Measurements from ENCODE around the gene EXOSC5. TPM values are rescaled to one million over a fixed set of nuclear protein-coding genes. Genes with fewer than 3 reads are reported as not detected.

Gene EXOSC5
- total RNA-seq, 4 donors from 2014 or later: 11.4 to 16.0 (median 14.2) TPM

DNA sequence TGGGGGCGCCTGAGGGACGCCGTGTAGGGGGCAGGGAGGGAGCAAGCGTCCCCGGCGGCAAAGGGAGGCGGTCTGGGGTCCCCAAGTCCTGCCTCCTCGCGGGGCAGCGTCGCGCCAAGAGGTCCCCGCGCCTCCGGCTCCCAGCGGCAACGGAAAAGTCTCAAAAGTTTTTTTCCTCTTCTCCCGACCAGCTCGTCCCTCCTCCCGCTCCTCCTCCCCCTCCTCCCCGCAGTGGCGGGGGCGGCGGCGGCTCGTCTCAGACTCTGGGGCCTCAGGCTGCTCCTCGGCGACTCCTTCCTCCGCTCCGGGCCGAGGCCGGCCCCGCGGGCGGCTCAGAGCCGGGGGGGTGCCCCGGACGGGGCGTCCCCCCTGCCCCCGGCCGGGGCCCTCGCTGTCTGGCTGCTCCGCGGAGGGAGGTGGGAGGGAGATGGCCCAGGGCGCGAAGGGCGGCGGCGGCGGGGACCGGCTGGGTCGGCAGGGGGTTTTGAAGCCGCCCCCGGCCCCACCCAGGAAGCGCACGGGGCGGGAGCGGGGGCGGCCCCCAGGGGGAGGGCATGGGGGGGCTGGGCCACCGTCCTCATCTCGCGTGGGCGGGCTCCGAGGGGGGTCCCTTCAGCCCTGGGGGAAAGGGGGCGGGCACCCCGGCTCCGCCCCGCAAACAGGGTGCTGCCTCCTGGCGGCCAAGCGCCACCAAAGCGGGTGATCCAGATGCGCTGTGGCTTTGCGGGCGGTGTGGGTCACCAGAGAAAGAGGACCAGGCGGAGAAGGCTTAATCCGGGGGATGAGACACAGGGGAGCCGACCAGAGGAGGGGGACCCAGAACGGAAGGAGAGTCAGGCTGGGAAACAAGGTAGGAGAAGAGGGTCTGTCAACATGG lies 43.5 kb downstream of the EXOSC5 start, which contains the start of gene TGFB1:
Gene TGFB1 (minus strand): TSS at position 457 of the 877 bp plus-strand sequence. CDS start 878 bp downstream, outside the sequence.
- Histone ChIP-seq H3K27ac (peak within 1 kb of the TSS; percentile 59 to 90 (median 89)), H3K4me3 (peak within 1 kb of the TSS; percentile 75 to 92), H3K4me1 (peaks cover 0 to 63% (median 6%) of the 10 kb centered on the region in 3 donors), H3K27me3 (no peaks in the 10 kb centered on the region), H3K36me3 (no peaks in the 10 kb centered on the region), H3K9me3 (no peaks in the 10 kb centered on the region)
- peak; percentile 84 for ATAC-seq
- 0 to 1% methylated on average over 12 to 15 of the region's 78 CpGs for WGBS, 2 donors (ENCODE audit: low coverage in 1 of 2)
- TF ChIP-seq POLR2A (IDR thresholded peaks at IDR 0.05): peak; percentile 51 to 71
- peak; percentile 52 for TF ChIP-seq POLR2AphosphoS5 (IDR thresholded peaks at IDR 0.05)
- TF ChIP-seq, protein P1, sequence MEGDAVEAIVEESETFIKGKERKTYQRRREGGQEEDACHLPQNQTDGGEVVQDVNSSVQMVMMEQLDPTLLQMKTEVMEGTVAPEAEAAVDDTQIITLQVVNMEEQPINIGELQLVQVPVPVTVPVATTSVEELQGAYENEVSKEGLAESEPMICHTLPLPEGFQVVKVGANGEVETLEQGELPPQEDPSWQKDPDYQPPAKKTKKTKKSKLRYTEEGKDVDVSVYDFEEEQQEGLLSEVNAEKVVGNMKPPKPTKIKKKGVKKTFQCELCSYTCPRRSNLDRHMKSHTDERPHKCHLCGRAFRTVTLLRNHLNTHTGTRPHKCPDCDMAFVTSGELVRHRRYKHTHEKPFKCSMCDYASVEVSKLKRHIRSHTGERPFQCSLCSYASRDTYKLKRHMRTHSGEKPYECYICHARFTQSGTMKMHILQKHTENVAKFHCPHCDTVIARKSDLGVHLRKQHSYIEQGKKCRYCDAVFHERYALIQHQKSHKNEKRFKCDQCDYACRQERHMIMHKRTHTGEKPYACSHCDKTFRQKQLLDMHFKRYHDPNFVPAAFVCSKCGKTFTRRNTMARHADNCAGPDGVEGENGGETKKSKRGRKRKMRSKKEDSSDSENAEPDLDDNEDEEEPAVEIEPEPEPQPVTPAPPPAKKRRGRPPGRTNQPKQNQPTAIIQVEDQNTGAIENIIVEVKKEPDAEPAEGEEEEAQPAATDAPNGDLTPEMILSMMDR (IDR thresholded peaks at IDR 0.05): peak in 3 of 4 experiments; percentile 85 to 98 (median 89)
- no peak for TF ChIP-seq EP300 (IDR thresholded peaks at IDR 0.05)

DNA sequence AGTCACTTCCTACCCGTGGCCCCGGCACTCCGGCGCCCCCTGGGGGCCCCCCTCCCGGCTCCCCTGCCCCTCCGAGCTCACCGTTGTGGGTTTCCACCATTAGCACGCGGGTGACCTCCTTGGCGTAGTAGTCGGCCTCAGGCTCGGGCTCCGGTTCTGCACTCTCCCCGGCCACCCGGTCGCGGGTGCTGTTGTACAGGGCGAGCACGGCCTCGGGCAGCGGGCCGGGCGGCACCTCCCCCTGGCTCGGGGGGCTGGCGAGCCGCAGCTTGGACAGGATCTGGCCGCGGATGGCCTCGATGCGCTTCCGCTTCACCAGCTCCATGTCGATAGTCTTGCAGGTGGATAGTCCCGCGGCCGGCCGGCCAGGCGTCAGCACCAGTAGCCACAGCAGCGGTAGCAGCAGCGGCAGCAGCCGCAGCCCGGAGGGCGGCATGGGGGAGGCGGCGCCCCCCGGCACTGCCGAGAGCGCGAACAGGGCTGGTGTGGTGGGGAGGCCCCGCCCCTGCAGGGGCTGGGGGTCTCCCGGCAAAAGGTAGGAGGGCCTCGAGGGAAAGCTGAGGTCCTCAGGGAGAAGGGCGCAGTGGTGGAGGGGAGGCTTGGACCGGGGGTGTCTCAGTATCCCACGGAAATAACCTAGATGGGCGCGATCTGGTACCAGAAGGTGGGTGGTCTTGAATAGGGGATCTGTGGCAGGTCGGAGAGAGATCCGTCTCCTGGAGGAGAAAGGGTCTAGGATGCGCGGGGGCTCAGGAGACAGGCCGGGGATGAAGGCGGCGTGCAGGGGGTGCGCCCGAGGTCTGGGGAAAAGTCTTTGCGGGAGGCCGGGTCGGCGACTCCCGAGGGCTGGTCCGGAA lies 44.3 kb downstream of the EXOSC5 start:
- peak overlapping the region; percentile 75 to 92 for H3K4me3 ChIP-seq
- H3K9me3 ChIP-seq: no peaks in the 10 kb centered on the region
- peaks cover 0 to 7% of the 10 kb centered on the region in 2 donors for H3K36me3 ChIP-seq
- H3K27me3 ChIP-seq: no peaks in the 10 kb centered on the region
- H3K27ac ChIP-seq: peak overlapping the region; percentile 59 to 90 (median 89)
- TF ChIP-seq EP300 (IDR thresholded peaks at IDR 0.05): no peak
- TF ChIP-seq, protein P1 (IDR thresholded peaks at IDR 0.05): peak in 2 of 4 experiments; percentile 33 to 62
- ATAC-seq: peak; percentile 5
- 2% methylated on average over 11 to 23 of the region's 71 CpGs for WGBS, 2 donors (ENCODE audit: low coverage in 1 of 2)
- H3K4me1 ChIP-seq: peaks cover 0 to 63% (median 6%) of the 10 kb centered on the region in 3 donors

DNA sequence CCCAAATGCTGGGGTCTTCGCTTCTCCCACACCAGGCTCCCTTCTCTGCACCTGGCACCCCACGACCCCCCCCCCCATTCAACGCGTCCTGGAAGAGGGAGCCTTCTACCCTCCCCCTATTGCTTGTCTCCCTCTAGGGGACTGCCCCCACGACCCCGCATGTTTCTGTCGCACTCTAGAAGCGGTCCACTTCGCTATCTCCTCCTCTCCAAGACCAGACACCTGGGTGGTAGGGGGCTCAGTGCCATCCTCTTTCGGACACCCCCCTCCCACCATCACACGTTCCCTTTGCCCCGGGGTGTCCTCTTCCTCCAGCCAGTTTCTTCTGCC lies 44.9 kb downstream of the EXOSC5 start:
- H3K27me3 ChIP-seq: no peaks in the 10 kb centered on the region
- peaks cover 0 to 63% (median 6%) of the 10 kb centered on the region in 3 donors for H3K4me1 ChIP-seq
- H3K36me3 ChIP-seq: peaks cover 0 to 13% of the 10 kb centered on the region in 2 donors
- TF ChIP-seq, protein P1 (IDR thresholded peaks at IDR 0.05): no peak
- TF ChIP-seq EP300 (IDR thresholded peaks at IDR 0.05) (no peak), POLR2A (IDR thresholded peaks at IDR 0.05) (no peak), POLR2AphosphoS5 (IDR thresholded peaks at IDR 0.05) (no peak)
- no peaks in the 10 kb centered on the region for H3K9me3 ChIP-seq
- peak overlapping the region in 3 of 4 donors; percentile 89 to 90 (median 89) for H3K27ac ChIP-seq
- H3K4me3 ChIP-seq: peak overlapping the region; percentile 75 to 92
- 0 to 1% methylated on average over 8 to 11 of the region's 12 CpGs for WGBS, 2 donors (ENCODE audit: low coverage in 1 of 2)
- no peak for ATAC-seq

DNA sequence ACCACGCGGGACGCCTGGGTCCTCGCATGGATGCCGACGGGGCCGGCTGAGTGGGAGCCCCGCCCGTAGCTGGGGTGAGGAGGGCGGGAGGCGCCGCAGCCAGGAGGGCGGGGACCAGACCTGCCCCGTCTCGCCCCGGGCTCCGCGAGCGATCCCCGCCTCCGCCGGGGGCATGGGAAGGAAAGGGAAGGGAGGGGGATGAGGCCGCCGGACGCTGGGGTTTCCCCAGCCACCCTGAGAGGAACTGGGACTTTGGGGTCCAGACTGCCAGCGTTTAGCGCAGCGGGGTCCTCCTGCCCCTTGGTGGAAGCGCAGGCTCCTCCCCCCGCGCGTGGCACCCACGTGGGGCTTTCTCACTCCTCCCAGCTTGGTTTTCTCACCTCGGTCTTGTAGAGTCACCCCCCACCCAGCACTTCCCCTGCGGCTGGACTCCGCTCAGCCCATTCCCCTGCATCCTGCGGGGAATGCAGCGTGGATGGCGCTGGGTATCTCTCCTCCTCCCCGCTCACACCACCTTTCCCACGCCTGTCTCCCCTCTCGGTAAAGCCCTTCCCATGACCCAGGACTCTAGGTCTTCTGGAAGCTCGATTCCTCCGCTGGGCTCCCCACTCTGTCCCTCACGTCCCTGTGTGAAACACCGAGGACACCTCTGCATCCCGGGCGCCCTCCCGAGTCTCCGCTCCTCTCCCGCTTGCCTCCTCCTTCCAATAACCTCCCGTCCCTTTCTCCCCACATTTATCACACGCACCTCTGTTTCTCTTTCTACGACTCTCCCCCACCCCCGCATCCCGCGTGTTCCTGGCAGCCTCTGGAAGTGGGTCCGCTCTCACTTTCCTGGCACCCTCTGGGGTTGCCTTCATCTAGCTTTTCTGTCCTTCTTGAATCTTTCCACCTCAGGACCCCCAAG lies 45.6 kb downstream of the EXOSC5 start:
- peak; percentile 54 for ATAC-seq
- WGBS, 2 donors (ENCODE audit: low coverage in 1 of 2): 0 to 2% methylated on average over 8 to 23 of the region's 58 CpGs
- Histone ChIP-seq H3K9me3 (no peaks in the 10 kb centered on the region), H3K27me3 (no peaks in the 10 kb centered on the region), H3K4me3 (peak overlapping the region; percentile 75 to 92), H3K36me3 (peaks cover 0 to 19% of the 10 kb centered on the region in 2 donors), H3K4me1 (peaks cover 0 to 63% (median 6%) of the 10 kb centered on the region in 3 donors), H3K27ac (peak overlapping the region in 3 of 4 donors; percentile 89 to 90 (median 89))
- TF ChIP-seq, protein P1 (IDR thresholded peaks at IDR 0.05): no peak
- TF ChIP-seq EP300 (IDR thresholded peaks at IDR 0.05): no peak
- peak; percentile 14 for TF ChIP-seq POLR2AphosphoS5 (IDR thresholded peaks at IDR 0.05)
- TF ChIP-seq POLR2A (IDR thresholded peaks at IDR 0.05): peak in 1 of 2 donors; percentile 7
